Large intestine (tissue), 3 donors: ENCODE data around the gene PALLD. TPM values are rescaled to one million over a fixed set of nuclear protein-coding genes. Genes with fewer than 3 reads are reported as not detected.

ENCODE experiments used
- DNase-seq, 2 donors: peaks; one replicate each; pipeline versions ENCODE4 v3.0.0 to v3.0.0-alpha.2; 2013
- H3K27ac ChIP-seq: one replicate; pipeline ENCODE4 v1.5.1; 2013; ENCODE audit warnings: low read length
- H3K27me3 ChIP-seq: 2 replicates; pipeline ENCODE4 v1.6.1; 2013; ENCODE audit warnings: low read length; ENCODE audit not compliant: control insufficient read depth, insufficient read depth
- H3K36me3 ChIP-seq: 2 replicates; pipeline ENCODE4 v1.6.1; 2013; ENCODE audit warnings: low read length; ENCODE audit not compliant: control insufficient read depth, insufficient read depth
- H3K4me1 ChIP-seq: one replicate; pipeline ENCODE4 v1.6.1; 2013; ENCODE audit warnings: low read length; ENCODE audit not compliant: control insufficient read depth, insufficient read depth
- H3K4me3 ChIP-seq: one replicate; pipeline ENCODE4 v1.5.1; 2013; ENCODE audit warnings: low read length
- H3K9me3 ChIP-seq: one replicate; pipeline ENCODE4 v1.6.1; 2013; ENCODE audit warnings: mild to moderate bottlenecking, low read depth, low read length, moderate library complexity; ENCODE audit not compliant: control insufficient read depth
- WGBS: methylation state at CpG from one replicate; pipeline ENCODE4 v1.1.5; 2013; ENCODE audit warnings: low lambda C conversion rate; ENCODE audit not compliant: insufficient coverage; 5-methylcytosine and 5-hydroxymethylcytosine counted together
- polyA plus RNA-seq: library from polyadenylated mRNA; unstranded; fragments of 120-200 nt; gene quantifications from one replicate; pipeline ENCODE4 v1.2.1, GENCODE V29; 2013

Gene PALLD
- polyA plus RNA-seq, 1 donor: 59.7 TPM

GRCh38 chr4:168759321-168759720, 262.5 kb downstream of the PALLD start:
- H3K27me3 ChIP-seq: no peaks in the 10 kb centered on the region
- no CpG with 5 or more reads among the region's 1 CpG for WGBS
- no peak overlapping the region for H3K4me3 ChIP-seq
- no peaks in the 10 kb centered on the region for H3K4me1 ChIP-seq
- DNase-seq: no peak
- H3K27ac ChIP-seq: no peak overlapping the region
- no peaks in the 10 kb centered on the region for H3K9me3 ChIP-seq
- H3K36me3 ChIP-seq: no peaks in the 10 kb centered on the region

DNA sequence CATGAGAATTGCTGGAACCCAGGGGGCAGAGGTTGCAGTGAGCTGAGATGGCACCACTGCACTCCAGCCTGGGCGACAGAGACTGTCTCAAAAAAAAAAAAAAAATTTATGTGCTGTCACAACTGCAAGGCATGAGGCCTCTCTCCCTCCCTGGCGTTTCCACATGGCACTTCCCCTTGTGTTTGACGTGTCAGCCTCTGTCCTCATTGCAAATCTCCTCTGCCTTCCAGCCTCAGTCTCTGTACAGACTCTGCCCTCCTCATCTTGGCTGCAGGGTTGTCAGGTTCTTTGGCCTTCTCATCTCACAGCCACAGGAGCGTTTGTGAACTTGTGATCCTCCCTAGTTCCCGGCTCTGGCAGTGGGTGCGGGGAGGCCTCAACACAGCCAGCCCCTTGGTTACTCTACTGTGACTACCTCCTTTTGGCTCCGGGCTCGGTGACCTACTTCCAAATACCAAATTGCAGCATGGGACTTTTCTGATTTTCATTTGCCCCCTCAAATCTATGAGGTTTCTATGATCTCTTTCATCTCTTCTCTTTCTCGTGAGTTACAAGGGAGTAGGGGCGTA, 263.2 kb downstream of the PALLD start:
- no peak overlapping the region for H3K4me3 ChIP-seq
- no peak overlapping the region for H3K27ac ChIP-seq
- 100% methylated on average over 2 of the region's 10 CpGs for WGBS
- no peaks in the 10 kb centered on the region for H3K4me1 ChIP-seq
- DNase-seq: no peak
- no peaks in the 10 kb centered on the region for H3K36me3 ChIP-seq
- no peaks in the 10 kb centered on the region for H3K27me3 ChIP-seq
- no peaks in the 10 kb centered on the region for H3K9me3 ChIP-seq

- Histone ChIP-seq H3K4me3 (no peak overlapping the region), H3K36me3 (no peaks in the 10 kb centered on the region), H3K27ac (no peak overlapping the region), H3K27me3 (no peaks in the 10 kb centered on the region), H3K9me3 (no peaks in the 10 kb centered on the region), H3K4me1 (no peaks in the 10 kb centered on the region)
- WGBS: 80% methylated on average over 2 of the region's 4 CpGs
- DNase-seq: no peak
These were observed 264.2 kb downstream of the PALLD start for GRCh38 chr4:168761066-168761465.

- Histone ChIP-seq H3K36me3 (no peaks in the 10 kb centered on the region), H3K27ac (no peak overlapping the region), H3K27me3 (no peaks in the 10 kb centered on the region), H3K9me3 (no peaks in the 10 kb centered on the region), H3K4me1 (no peaks in the 10 kb centered on the region), H3K4me3 (no peak overlapping the region)
- 100% methylated on average over 3 of the region's 4 CpGs for WGBS
- DNase-seq: no peak
These were observed 268.5 kb downstream of the PALLD start for GRCh38 chr4:168765322-168765721.

DNA sequence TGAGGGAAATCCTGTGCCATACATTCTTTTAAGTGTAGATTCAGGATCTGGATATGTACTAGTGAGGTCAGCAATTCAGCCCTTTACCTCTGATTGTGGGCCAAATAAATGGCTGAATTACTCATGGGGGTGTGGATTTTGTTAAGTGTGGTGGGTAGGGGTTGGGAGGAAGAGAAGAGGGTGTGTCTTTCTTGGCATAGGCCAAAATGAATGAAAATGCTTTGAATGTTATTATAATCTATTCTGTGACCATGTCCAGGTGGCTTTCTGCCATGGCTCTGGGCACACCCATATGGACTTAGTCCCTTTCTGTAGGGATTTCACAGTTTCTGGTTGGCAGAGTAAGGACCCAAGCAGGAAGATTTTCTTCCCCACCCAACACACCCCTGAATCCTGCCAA, 268.9 kb downstream of the PALLD start:
- Histone ChIP-seq H3K27ac (no peak overlapping the region), H3K27me3 (no peaks in the 10 kb centered on the region)
- DNase-seq: peak in 1 of 2 donors; percentile 33

GRCh38 chr4:168766604-168767316, 269.9 kb downstream of the PALLD start:
- Histone ChIP-seq H3K36me3 (no peaks in the 10 kb centered on the region), H3K27ac (no peak overlapping the region)

More for the DNA sequence above, 268.9 kb downstream of the PALLD start:
- H3K36me3 ChIP-seq: no peaks in the 10 kb centered on the region
- H3K4me1 ChIP-seq: no peaks in the 10 kb centered on the region
- H3K9me3 ChIP-seq: no peaks in the 10 kb centered on the region
- H3K4me3 ChIP-seq: no peak overlapping the region

DNA sequence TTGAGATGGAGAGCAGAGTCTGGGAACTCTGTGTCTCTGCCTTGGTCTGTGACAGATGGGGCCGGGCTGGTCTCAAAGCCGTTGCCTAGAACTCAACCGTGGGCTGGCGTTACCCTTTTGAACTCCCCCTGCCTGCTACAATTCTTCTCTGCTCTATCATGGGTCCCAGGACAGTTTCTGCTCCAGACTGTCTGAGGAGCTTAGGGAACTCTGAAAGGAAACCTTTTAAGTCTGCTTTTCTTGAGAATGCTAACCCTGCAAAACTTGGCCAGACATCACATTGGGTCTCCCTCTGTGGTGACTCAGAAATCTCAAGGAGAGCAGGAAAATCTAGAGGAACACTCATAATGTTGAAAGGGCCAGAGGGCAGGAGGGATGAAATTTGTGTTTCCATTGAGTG, 272.6 kb downstream of the PALLD start:
- WGBS: no CpG with 5 or more reads among the region's 4 CpGs
- no peaks in the 10 kb centered on the region for H3K4me1 ChIP-seq
- H3K27me3 ChIP-seq: no peaks in the 10 kb centered on the region
- H3K36me3 ChIP-seq: no peaks in the 10 kb centered on the region
- H3K9me3 ChIP-seq: no peaks in the 10 kb centered on the region
- H3K4me3 ChIP-seq: no peak overlapping the region
- DNase-seq: no peak
- no peak overlapping the region for H3K27ac ChIP-seq

More at GRCh38 chr4:168766604-168767316, 269.9 kb downstream of the PALLD start:
- no peak for DNase-seq
- no CpG with 5 or more reads among the region's 8 CpGs for WGBS
- Histone ChIP-seq H3K9me3 (no peaks in the 10 kb centered on the region), H3K27me3 (no peaks in the 10 kb centered on the region), H3K4me3 (no peak overlapping the region), H3K4me1 (no peaks in the 10 kb centered on the region)

DNA sequence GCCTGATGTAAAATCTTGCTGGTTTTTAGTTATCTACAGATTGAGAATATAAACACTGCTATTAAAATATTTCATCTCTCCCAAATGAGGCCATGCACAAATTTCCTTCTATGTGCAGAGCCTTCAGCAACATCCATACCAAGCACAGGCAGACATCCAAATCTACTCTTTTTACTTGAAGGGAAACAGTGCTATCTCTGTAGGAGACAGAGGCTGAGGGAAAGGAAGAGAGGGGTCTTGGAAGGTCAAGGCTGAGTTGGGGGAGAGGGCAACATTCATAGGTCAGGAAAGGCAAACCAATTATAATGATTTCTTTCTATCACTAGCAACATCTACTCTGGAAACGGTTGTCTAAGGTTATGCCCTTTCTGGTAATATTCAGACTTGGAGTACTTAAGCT, 273.0 kb downstream of the PALLD start:
- no peaks in the 10 kb centered on the region for H3K4me1 ChIP-seq
- no peak overlapping the region for H3K27ac ChIP-seq
- no peaks in the 10 kb centered on the region for H3K36me3 ChIP-seq
- H3K27me3 ChIP-seq: no peaks in the 10 kb centered on the region
- no peaks in the 10 kb centered on the region for H3K9me3 ChIP-seq
- no peak for DNase-seq
- no peak overlapping the region for H3K4me3 ChIP-seq
- WGBS: no CpG with 5 or more reads among the region's 1 CpG

GRCh38 chr4:168771251-168771650, 274.4 kb downstream of the PALLD start:
- H3K4me3 ChIP-seq: no peak overlapping the region
- no CpG with 5 or more reads among the region's 2 CpGs for WGBS
- no peaks in the 10 kb centered on the region for H3K27me3 ChIP-seq
- no peaks in the 10 kb centered on the region for H3K36me3 ChIP-seq
- no peak overlapping the region for H3K27ac ChIP-seq
- no peaks in the 10 kb centered on the region for H3K4me1 ChIP-seq
- no peak for DNase-seq
- H3K9me3 ChIP-seq: peaks cover under 1% of the 10 kb centered on the region

DNA sequence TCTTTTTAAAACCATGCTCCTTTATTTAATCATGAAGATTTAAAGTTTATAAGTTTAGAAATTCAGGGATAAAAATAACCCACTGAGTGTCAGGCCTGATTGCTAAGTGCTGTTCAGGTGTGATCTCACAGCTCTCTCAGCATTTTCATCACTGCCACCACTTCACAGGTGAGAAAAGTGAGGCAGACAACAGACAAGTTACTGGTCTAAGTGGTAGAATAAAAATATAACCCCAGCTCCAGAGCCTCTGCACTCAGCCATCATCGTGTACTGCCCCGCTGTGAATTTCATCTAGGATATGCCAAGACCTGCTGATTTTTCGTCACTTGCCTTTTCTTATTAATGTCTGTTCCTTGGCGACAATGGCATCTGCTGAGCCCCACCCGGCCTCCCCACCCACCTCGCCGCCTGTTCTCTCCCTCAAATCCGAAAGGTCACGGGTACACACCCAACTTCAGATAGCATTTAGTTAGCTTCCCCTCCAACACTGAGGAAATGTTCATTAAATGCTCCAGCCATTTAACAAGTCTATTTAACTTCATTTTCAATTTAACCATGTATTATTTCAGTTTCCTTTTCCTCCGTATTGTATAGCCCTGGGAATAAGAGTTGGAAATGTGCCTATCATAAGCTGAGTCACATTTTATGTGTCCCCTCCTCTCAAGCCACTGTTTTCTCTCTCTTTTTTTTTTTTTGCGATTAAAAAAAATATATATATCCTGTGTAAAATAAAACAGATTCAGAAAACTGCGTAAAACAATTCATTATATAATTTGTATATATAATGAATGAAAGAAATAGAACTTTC, 276.7 kb downstream of the PALLD start:
- peak in 1 of 2 donors; percentile 64 for DNase-seq
- H3K27ac ChIP-seq: no peak overlapping the region
- peaks cover 5% of the 10 kb centered on the region for H3K9me3 ChIP-seq
- no peaks in the 10 kb centered on the region for H3K36me3 ChIP-seq
- no peak overlapping the region for H3K4me3 ChIP-seq
- H3K4me1 ChIP-seq: no peaks in the 10 kb centered on the region
- WGBS: no CpG with 5 or more reads among the region's 12 CpGs
- no peaks in the 10 kb centered on the region for H3K27me3 ChIP-seq
